Activated naive CD4-positive, alpha-beta T cell treated with anti-CD3 and anti-CD28 coated beads, Interleukin-2, amount 50 U/mL, for 16 hours (primary cell): ENCODE results near the gene STK33.

ENCODE experiments used
- DNase-seq: peaks from one replicate; pipeline ENCODE4 v3.0.0-alpha.2; 2020

STK33 gene

DNA sequence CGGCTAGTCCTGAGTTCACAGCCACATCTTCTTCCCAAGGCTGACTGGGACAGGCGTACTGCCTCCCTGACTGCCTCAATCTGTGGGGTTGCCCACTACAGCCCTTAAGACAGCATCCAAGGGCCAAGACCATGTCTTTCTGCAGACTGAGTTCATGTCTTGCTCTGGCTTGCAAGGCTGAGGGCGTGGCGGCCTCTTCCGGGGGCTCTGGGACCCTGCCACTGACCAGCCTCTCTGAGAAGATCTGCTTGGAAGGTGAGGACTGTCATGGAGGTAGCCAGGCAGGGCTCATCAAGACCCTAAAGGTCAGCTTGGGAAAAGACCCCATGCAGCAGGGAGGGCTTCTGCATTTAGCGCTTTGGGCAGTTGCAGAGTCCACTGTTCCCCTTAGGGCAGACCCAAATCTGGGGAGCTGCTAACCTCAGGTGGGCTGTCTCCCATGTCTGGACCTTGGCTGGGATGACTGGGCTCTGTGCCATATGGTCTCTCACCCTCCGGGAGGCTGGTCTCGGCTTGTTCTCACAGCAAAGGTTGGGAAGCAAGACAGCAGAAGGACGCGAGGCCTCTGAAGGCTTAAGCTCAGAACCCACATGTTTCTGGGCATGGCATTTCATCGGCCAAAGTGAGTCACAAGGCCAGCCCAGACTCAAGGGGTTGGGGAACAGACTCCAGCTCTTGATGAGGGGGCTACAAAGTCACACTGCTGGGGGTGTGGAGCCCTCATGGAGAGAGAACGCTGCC, 221.2 kb downstream of the STK33 start:
- DNase-seq: no peak

DNA sequence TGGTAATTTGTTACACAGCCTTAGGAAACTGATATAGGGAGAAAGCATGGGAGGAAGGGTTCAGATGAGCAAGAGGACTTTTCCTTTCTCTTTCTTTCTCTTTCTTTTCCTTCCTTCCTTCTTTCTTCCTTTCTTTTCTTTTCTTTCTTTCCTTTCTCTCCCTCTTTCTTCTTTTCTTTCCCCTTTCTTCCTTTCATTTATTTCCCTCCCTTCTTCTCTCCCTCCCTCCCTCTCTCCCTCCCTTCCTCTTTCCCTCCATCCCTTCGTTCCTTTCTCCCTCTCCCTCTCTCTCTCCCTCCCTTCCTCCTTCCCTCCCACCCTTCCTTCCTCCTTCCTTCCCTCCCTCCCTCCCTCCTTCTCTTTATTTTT, 222.5 kb downstream of the STK33 start:
- DNase-seq: no peak

DNA sequence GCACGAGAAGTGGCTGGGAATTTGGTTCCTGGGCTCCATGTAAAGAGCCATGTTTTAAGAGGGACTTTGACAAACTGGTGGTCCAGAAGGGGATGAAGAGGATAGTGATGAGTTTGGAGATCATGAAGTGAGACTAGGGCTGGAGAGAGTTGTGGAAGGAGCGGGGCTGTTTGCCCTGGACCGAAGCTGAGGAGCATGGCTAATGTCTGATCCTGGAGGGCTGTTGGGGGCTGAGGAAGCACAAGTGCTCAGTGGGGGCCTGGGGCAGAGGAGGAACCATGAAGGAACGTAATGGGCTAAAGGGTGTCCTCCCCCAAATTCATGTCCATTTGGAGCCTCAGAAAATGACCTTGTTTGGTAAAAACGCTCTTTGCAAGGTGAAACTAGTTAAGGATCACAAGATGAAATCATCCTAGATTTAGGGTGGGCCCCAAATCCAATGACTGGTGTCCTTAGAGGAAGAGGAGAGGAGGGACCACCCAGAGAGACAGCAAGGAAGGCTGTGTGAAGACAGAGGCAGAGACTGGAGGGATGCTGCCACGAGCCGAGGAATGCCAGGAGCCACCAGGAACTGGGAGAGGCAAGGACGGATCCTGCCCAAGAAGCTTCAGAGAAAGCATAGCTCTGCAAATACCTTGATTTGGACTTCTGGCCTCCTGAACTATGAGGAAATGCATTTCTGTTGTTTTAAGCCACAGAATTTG, 223.1 kb downstream of the STK33 start:
- no peak for DNase-seq

DNA sequence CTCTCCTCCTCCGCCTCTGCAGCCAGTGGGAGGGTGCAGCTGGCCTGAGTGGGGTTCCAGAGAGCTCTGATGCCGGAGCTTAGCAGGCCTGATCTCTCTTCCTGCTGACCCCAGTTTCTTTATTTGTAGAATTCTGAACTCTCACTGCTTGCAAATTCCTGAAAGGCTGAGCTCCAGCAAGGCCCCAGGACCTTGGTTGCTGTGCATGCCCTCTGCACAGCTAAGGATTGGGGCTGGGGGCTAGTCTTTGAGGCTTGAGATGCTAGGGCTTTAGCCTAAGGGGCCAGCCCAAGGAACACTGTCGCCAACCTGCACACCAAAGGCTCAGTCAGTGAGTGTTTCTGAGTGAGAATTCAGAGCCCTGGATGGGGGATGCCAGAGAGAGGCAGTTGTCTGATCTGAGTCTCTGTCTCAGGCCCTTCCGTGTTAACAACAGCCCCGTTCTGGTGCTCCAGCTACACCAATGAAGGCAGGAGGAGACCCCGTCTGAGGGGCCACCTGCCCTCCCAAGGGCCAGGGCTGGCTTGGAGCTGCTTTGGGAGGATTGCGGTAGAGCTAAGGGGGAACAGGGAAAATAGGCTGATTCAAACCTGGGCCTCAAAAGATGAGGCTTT, 224.3 kb downstream of the STK33 start:
- DNase-seq: no peak

DNA sequence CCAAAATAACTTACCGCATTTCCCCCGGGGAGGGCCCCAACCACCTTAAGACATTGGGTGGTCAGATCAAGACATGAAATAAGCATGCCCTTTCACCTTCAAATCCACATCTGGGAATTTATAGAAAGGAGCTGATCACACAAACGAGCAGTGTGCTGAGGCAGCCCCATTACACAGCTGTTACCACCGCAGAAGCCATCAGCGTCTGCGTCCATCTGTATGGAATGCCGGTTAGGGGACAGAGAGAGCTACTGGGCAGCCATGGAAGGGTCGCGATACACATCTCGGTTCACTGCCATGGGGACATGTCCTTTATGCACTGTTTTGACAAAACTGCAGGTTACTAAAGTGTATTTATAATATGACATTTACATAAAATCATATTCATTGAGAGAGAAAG, 225.3 kb downstream of the STK33 start:
- DNase-seq: no peak

DNA sequence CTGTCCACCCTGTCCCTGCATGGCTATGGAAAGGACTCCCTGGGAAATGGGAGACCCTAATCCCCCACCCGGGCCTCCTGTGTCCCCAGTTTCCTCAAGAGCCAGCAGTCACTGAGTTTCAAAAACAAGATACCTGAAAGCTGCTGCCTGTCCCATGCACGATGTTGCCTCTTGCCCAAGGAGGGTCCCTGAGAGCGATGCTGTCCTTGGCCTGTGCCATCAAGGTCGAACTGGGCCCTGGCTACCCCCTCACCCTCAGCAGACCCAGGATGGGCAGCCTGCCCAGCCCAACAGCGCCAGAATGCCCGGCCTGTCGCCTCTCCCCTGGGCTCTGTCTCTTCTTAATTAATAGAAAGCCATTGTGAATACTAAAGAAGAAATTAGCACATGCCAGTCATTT, 225.8 kb downstream of the STK33 start:
- DNase-seq: no peak

DNA sequence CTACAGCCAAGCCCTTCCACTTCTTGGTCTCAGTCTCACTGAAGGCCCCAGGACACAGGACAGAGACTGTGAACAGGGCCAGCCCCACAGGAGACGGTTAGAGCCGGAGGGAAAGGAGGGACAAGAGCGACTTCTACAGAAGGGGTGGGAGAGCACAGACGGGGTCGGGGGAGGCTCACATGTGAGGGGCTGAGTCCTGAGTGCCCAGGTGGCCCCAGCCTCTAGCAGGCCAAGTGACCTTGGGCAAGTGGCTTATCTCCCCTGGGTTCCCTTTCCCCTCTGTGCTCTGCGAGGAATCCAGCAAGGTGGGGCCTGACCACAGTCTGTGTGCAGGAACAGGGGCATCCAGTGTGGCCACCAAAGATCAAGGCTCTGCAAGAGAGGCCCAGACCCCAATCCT, 227.7 kb downstream of the STK33 start:
- no peak for DNase-seq

DNA sequence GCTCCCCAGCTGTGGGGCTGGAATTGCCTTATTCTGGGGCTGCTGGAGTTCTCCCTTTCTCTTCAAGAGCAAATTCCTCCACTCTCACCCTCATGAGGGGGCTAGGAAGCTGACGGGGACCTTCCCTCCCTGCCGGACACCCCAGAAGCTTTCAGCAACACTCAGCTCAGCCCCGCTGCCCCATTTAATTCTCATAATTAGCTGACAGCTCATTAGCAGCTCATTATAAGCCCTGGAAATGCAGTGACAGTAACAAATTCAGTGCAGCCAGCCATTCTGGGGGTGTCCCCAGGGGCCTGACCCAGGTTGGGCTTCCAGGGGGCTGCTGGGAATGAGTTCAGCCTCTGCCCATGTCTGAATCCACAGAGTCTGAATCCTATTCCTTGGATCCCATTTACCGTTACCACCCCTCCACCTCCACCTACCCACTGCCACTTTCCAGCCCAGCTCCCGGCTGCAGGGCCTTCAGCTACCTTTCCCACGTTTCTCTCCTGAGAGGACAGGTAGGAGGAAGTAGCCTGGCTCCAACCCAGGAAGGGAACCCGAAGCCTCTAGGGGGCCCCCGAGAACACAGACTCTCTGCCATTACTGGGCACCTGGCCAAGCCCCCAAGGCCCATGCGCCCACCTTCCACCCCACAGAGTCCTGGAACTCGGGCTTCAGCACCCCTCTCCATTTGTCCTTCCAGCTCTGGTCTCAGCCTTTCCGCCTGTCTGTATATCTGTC, 228.6 kb downstream of the STK33 start:
- no peak for DNase-seq

DNA sequence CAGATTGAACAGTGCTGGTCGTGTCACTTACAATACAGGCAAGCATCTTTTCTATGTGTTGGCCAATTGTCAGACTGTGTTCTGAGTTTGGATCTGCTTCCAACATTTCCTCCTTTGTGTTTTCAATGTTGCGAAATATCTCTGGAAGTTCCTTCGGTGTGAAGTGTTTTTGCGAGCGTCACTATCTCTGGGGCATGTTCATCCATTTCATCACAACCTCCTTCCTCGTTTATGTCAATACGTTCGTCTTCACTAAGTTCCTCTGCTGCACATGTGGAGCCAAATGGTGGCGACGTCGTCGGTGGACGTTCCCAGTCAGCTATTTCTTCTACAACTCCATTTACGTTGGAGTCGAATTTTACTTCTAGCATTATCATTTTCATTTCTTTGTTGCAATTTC, 230.1 kb downstream of the STK33 start:
- no peak for DNase-seq

DNA sequence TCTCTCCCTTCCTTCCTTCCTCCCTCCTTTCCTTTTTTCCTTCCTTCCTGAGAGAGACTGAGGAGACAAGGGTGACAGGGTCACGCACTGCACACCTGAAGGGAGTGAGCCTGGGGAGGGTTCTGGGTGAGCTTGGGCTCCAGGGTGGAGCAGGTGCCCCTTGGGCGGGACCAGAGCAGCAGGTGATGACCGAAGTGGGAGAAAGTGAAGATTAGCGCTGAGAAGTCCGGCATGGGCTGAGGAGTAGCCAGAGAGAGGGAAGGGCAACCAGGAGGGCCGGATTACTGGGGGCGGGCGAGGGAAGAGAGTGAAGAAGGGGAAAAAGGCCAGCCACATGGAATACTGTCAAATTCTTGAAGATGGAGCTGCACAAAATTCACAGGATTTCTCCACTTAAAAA, 231.1 kb downstream of the STK33 start:
- no peak for DNase-seq

DNA sequence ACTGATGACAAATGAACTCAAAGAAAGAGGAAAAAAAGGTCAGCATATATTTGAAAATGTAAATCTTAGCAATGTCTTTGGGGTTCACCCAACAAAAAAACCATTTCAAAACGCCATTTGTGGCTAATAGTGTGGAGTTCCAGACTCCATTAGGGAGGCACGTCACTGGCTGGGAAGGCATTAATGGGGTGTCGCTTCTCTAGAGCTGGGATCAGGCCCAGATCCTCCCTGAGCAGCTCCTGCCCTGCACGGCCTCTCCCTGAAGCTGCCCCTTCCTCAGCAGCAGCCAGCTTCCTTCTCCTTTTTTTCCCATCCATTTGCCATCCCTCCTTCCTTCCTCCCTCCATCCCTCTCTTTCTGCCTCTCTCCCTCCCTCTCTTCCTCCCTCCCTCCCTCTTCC, 231.5 kb downstream of the STK33 start:
- no peak for DNase-seq

DNA sequence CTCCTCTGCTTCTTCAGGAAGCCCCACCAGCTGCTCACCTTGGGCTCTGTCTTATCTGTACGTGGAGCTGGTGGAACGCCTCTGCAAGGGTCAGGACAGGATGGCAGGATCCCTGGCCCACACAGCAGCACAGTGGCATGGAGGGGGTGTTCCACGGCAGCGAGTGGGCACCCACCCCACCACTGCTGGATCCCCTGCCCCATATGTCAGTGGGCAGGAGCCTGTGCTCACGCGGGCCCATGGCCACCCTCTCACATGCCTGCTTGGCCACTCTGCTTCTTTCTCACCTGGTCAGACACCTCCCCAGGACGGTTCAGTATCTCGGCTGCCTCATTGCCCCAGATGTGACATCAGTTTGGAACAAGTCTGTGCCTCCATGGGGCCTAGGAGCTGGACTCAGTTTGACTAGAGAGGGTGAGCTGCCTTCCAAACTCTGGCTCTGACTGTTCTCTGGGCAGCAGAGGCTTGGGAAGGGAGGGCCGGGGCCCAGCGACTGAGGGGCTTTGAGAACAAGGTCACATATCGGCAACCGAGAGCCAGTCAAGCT, 232.3 kb downstream of the STK33 start:
- DNase-seq: no peak

DNA sequence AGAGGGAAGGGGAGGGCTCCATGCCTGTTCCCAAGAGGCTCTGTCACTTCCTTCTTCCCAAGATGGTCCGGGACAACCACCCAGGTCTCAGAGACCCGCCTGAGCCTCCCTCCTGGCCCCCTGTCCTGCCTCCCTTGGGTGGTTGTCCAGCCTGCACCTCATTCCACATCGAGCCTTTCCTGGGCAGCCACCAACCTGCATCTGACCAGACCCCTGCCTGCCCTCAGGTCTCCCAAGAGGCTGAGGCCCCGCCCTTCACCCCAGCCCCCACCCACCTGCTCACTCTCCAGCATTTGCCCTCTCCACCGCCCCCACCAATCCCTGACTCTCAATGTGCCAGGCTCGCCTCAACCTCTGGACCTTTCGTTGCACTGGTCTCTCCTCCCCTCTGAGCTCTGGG, 232.8 kb downstream of the STK33 start:
- DNase-seq: no peak

DNA sequence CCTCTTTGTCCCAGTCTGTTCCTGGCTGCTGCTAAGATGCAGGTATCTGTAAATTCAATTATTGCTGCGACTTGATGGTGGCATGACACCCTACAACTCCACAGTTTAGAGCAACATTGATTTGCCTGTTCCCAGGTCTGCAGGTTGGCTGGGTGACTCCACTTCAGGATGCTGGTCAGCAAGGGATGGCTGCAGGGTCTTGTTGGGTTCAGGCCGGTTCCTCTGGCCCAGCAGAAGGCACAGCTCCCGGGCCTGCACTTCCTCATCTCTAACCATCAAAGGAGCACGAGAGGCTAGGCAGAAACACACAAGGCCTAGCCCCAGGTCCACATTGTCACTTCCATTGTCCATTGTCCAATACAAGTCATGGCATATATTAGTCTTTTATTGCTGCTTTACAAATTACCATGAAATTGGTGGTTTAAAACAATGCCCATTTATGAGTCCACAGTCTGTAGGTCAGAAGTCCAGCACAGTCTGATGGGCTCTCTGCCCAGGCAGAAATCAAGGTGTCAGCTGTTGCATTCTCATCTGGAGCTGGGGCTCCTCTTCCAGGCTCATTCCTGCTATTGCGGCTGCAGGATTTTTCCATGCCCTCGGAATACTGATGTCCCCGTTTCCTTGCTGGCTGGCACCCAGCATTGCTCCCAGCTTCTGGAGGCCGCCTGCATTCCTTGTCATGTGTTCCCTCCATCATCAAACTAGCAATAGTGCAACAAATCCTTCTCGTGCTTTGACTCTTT, 233.8 kb downstream of the STK33 start:
- DNase-seq: no peak

DNA sequence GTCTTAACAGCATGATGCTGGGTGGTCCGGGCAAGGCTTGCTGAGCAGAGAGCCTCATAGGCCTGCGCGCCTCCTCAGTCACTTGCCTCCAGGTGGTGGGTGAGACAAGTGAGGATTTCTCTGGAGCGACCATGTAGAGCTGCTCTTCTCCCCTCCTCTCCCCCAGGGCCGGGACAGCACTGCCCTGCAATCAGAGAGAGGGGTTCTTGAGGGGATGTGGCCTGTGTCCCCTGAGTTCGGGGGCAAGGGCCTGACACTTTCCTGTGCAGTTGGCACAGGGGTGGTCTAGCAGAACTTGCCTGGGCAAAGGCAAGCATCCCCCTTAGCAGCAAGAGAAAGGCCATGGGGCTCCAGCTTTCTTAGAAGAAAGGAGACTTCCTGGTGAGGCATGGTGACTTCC, 234.5 kb downstream of the STK33 start:
- no peak for DNase-seq

DNA sequence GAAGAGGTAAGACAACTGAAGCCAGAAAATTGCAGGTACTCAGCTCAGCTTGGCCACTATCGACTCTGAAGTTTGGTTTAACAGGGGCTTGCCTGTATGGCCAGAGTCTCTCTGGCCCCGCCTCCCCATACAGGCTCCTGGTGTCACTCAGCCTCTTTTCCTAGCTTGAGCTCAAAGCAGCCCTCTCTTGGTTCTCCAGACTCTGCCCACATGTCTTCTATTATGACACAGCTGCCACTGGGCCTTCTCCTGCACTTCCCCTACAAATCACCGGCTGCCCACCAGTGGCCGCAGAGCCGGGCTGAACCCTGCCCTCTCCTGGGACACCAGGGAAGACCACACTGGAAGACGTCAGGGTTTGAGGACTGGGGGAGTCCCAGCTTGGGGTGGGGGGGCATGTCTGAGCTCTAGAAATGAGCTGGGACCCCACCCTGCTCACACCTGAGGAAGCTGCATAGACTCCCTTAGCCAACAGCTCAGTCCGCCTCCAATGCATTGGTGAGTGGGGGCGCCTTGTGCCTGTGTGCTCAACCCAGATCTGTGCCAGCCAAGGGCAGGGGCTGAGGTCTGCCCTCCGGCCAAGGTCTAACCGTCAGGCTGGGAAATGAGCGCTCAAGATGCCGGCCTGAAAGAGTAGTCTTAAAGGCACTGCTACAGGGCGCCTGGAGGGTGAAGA, 236.0 kb downstream of the STK33 start:
- DNase-seq: no peak

DNA sequence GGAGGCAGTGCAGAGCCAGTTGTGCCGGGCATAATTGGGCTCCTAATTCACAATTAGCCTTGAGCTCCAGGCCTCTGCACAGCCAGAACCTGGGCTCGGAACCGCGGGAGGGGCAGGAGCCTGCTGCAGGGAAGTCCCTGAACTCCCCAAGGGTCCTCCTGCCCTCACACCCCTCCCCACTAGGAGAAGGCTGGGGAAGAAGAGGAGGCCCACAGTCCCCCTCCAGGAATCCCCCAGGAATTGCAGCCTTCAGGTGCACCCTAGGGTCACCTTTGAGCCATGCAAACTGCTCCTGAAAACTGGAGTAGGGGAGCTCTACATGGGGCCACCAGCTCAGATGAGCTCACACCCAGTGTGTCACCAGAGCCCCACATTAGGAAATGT, 236.5 kb downstream of the STK33 start:
- DNase-seq: no peak

DNA sequence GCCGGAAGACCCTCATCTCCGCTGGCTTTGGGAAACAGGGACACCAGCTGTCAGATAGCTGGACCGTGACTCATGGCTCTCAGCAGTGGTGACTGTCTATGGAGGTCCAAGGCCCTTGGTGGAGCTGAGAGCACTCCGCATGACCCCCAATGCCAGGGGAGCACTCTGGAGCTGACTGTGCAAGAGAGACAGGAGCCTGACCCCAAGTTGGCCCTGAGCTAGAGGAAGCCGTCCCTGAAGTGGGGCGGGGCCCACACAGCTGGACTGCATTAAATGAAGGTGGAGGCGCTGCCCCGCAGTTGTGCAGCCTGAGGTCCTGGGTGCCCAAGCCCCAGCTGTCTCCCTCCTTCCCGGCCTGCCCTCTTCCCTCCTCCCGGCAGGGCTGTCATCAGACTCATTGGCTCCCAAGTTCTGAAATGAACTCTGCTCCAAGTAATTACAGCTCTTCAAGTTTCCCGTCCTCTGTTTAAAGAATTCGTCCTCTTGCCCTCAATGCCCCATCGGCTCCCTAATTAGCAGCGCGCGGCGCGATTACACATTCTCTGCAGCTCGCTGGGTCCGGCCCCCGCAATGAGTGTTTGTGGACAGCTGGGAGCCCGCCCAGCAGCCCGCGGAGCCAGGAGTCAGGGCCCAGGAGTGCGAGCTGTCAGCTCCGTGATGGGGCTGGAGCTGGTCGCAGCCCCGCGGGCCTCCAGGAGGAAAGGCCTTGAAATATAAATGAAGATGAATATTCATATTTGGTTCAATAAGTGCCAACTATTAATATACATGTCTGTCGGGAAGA, 237.1 kb downstream of the STK33 start:
- no peak for DNase-seq

DNA sequence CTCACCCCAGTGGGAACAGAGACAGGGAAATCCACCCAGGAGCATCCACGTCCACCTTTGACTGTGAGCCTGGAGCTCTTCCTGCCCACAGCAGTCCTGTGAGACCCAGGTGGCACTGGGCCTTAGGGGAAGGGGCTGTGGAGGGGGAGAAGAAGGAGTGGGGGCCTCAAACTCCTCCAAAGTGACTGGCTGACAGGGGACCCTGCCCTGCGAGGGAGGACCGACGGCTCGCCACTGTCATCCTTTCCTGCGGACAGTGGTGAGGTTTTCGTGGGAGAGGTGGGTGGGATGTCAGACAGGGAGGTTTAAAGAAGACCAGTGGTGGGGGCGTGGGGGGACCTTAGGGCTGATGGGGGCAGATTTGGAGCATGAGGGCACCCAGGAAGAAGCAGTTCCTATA, 237.8 kb downstream of the STK33 start:
- DNase-seq: no peak

DNA sequence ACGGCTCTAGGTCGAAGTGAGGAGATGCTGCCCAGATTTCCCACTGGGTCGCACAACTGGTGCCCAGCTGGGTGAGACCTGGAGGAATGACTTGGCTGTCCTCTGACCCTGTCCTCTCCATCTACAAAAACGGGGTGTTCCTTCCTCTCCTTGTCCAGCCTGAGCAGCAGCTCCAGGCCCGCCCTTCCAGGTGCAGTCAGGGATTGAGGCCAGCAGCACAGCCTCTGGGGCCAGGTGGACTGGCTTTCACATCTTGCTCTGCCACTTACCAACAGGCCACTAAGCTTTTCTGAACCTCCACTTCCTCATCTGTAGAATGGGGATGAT, 238.6 kb downstream of the STK33 start:
- no peak for DNase-seq

DNA sequence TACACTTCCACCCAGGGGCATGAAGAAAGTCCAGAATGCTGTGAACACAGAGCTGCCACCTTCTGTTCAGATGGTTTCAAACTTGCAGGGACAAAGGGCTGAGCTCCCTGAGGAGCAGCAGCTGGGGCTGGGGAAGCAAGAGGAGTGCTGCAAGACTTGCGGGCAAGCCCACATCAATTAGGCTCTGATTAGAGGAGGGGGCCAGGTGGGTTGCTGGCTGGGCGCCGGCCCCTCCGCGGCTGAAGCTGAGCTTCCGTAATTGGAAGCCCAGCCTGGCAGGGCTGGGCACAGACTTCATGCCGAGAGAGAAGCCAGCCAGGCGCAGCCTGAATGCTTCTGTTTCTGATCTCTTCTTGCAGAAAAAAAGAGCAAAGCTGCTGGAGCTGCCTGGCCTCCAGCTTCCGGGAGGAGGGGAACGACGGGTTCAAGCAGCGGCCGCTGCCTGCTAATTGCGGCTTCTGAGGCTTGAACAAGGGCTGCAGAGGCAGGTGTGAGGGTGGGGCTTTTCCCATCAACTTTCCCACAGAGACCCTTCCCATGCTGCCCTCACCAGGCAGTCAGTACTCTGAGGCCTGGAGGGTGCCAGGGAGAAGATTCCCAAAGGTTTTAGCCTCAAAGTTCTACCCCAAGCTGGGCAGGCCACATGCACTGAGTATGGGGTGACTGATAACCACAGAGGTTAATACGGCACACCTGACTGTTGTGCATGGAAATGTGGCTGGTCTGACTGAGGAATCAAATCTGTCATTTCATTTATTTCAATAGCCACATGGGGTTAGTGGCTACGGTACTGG, 239.2 kb downstream of the STK33 start:
- no peak for DNase-seq
